MM.1S (cell line): ENCODE data around the gene COA8.

ENCODE experiments used
- DNase-seq: peaks from one replicate; pipeline ENCODE4 v3.0.0-alpha.2; 2015
- H2AFZ ChIP-seq: fragments of 300-600 bp; sonication (generic); 2 replicates; pipeline ENCODE4 v1.6.0; 2016; ENCODE audit warnings: antibody characterized with exemption, low read length
- H3F3A ChIP-seq: fragments of 300-600 bp; sonication (generic); 2 replicates; pipeline ENCODE4 v1.6.1; 2016; ENCODE audit warnings: mild to moderate bottlenecking, antibody characterized with exemption, low read length, moderate library complexity, mixed read lengths; ENCODE audit not compliant: insufficient read depth
- H3K27ac ChIP-seq: fragments of 300-600 bp; sonication (generic); 2 replicates; pipeline ENCODE4 v1.5.1; 2016; ENCODE audit warnings: mild to moderate bottlenecking, low read length
- H3K27me3 ChIP-seq: fragments of 300-600 bp; sonication (generic); replicated peaks from 2 replicates; pipeline ENCODE4 v1.6.0; 2016; ENCODE audit warnings: low read length; ENCODE audit not compliant: insufficient read depth
- H3K36me3 ChIP-seq: fragments of 300-600 bp; sonication (generic); replicated peaks from 2 replicates; pipeline ENCODE4 v1.6.1; 2016; ENCODE audit warnings: mild to moderate bottlenecking, low read length, mixed read lengths; ENCODE audit not compliant: insufficient read depth
- H3K4me1 ChIP-seq: fragments of 300-600 bp; sonication (generic); 2 replicates; pipeline ENCODE4 v1.6.1; 2016; ENCODE audit warnings: low read length, mixed read lengths
- H3K4me2 ChIP-seq: fragments of 300-600 bp; sonication (generic); 2 replicates; pipeline ENCODE4 v1.6.0; 2016; ENCODE audit warnings: low read depth, low read length
- H3K4me3 ChIP-seq: fragments of 300-600 bp; sonication (generic); 2 replicates; pipeline ENCODE4 v1.5.1; 2016; ENCODE audit warnings: low read length, mixed read lengths
- H3K79me2 ChIP-seq: fragments of 300-600 bp; sonication (generic); 2 replicates; pipeline ENCODE4 v1.6.1; 2016; ENCODE audit warnings: mixed run types, low read length, mixed read lengths
- H3K9ac ChIP-seq: fragments of 300-600 bp; sonication (generic); 2 replicates; pipeline ENCODE4 v1.6.1; 2016; ENCODE audit warnings: low read length, mixed read lengths
- H3K9me2 ChIP-seq: fragments of 300-600 bp; sonication (generic); replicated peaks from 2 replicates; pipeline ENCODE4 v1.6.1; 2016; ENCODE audit warnings: mild to moderate bottlenecking, low read length, mixed read lengths; ENCODE audit not compliant: insufficient read depth
- H3K9me3 ChIP-seq: fragments of 300-600 bp; sonication (generic); replicated peaks from 2 replicates; pipeline ENCODE4 v1.6.1; 2016; ENCODE audit warnings: mild to moderate bottlenecking, low read length, mixed read lengths; ENCODE audit not compliant: insufficient read depth
- H4K20me1 ChIP-seq: fragments of 300-600 bp; sonication (generic); 2 replicates; pipeline ENCODE4 v1.6.1; 2016; ENCODE audit warnings: mild to moderate bottlenecking, low read length, moderate library complexity, mixed read lengths; ENCODE audit not compliant: insufficient read depth
- EZH2 ChIP-seq: fragments of 300-600 bp; sonication (generic); optimal IDR thresholded peaks from 2 replicates; pipeline ENCODE3; 2017; ENCODE audit warnings: low read depth, mild to moderate bottlenecking, antibody characterized with exemption, low read length, mixed read lengths
- EZH2phosphoT487 ChIP-seq: fragments of 300-600 bp; sonication (generic); IDR thresholded peaks from 2 replicates; pipeline ENCODE4 v1.6.1; 2018; ENCODE audit warnings: antibody characterized with exemption, low read length
- TF ChIP-seq, protein P1 (sequence below): fragments of 300-600 bp; sonication (generic); IDR thresholded peaks from 2 replicates; pipeline ENCODE4 v1.5.1; 2016; ENCODE audit warnings: antibody characterized with exemption, low read length, mixed read lengths

COA8 gene

DNA sequence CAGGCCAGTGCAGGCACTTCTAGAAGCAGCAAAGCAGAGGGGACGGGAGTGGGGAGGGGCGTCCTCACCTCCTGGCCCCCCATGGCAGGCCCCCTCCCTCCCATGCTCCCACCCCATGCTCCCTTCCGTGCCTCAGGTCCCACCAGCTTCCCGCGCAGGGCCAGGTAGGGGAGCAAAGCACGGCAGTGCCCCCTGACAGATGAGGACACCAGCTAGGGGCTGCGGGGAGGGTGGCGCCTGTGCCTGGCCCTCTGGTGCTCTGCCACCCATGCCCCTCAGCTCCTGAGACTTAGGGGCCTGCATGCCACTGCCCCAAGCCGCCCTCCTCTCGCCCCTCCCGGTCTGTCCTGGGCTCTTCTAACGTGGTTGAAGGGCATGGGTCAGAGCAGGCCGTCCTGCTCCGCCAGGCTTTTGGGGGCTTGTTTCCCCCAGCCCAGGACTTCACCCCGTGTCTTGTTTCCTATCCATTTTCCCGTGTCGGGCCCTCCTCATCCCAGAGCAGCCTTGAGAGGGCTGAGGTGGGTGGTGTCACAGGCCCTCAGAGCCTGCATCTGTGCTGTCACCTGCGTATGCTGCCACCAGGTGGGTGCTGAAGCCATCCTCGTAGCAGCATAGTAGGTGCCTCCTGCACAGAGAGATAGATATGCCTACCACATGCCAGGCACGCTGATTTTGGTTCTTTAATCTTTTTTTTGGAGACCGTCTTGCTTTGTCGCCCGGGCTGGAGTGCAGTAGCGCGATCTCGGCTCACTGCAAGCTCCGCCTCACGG lies 23.5 kb upstream of the COA8 start:
- no peaks in the 10 kb centered on the region for H3K4me1 ChIP-seq
- no peaks in the 10 kb centered on the region for H3K27me3 ChIP-seq
- no peak overlapping the region for H3K4me2 ChIP-seq

GRCh38 chr14:103540821-103541708 lies 21.7 kb upstream of the COA8 start:
- H3K9ac ChIP-seq = no peak overlapping the region

More for the DNA sequence above, 23.5 kb upstream of the COA8 start:
- no peak for DNase-seq
- Histone ChIP-seq H3K27ac (no peak overlapping the region), H3K9me2 (no peaks in the 10 kb centered on the region), H2AFZ (no peak overlapping the region), H3K79me2 (no peaks in the 10 kb centered on the region), H3K36me3 (no peaks in the 10 kb centered on the region), H3K9ac (no peak overlapping the region), H3K4me3 (no peak overlapping the region), H3F3A (no peaks in the 10 kb centered on the region), H3K9me3 (no peaks in the 10 kb centered on the region), H4K20me1 (no peaks in the 10 kb centered on the region)
- TF ChIP-seq, protein P1, sequence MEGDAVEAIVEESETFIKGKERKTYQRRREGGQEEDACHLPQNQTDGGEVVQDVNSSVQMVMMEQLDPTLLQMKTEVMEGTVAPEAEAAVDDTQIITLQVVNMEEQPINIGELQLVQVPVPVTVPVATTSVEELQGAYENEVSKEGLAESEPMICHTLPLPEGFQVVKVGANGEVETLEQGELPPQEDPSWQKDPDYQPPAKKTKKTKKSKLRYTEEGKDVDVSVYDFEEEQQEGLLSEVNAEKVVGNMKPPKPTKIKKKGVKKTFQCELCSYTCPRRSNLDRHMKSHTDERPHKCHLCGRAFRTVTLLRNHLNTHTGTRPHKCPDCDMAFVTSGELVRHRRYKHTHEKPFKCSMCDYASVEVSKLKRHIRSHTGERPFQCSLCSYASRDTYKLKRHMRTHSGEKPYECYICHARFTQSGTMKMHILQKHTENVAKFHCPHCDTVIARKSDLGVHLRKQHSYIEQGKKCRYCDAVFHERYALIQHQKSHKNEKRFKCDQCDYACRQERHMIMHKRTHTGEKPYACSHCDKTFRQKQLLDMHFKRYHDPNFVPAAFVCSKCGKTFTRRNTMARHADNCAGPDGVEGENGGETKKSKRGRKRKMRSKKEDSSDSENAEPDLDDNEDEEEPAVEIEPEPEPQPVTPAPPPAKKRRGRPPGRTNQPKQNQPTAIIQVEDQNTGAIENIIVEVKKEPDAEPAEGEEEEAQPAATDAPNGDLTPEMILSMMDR = no peak
- TF ChIP-seq EZH2phosphoT487 = no peak

DNA sequence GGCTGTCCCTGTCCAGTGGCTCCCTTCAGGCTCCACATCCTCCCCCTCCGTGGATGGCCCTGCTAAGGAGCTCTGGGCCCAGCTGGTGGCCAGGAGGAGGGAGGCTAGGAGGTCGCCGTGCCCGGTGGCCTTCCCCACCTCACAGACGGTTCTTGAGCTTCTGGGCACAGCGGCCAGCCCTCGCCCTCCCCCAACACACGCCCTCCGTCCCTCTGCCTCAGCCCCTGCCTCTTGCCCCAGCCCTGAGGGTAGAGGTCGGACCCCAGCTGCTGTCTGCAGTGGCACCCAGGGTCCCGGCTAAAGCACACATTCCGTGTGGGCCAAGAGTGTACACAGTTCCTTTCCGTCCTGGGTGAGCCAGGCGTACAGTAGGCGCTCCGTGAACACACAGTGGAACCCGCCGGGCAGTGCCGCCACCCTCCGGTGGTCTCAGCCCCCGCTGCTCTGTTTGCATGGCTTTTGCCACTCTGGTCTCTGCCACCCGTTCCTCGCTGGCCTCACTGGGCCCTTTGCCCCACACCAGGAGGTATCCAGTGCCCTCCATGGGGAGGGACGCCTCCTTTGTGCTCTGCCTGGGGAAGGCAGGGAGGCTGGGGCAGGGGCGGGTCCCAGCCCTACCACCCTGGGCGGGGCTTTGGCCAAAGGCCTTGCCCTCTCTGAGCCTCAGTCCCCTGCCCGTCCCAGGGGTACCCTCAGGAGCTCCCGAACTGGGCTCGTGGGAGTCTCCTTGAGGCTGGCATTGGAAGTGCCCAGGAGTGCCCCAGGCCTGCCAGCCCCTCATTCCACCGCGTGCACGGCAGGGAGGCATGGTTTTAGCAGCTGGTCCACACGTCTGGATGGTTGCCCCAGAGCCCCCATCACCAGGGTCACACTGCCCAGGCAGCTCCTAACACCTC lies 20.8 kb upstream of the COA8 start:
- H3K4me2 ChIP-seq = no peak overlapping the region
- TF ChIP-seq EZH2 (no peak), EZH2phosphoT487 (no peak)
- TF ChIP-seq, protein P1 = no peak
- no peaks in the 10 kb centered on the region for H4K20me1 ChIP-seq
- H3K9me3 ChIP-seq = no peaks in the 10 kb centered on the region
- H3K79me2 ChIP-seq = no peaks in the 10 kb centered on the region
- H3K9me2 ChIP-seq = no peaks in the 10 kb centered on the region
- no peak overlapping the region for H2AFZ ChIP-seq
- H3K27ac ChIP-seq = no peak overlapping the region
- no peak for DNase-seq
- no peaks in the 10 kb centered on the region for H3F3A ChIP-seq
- H3K36me3 ChIP-seq = no peaks in the 10 kb centered on the region
- H3K4me1 ChIP-seq = no peaks in the 10 kb centered on the region
- H3K4me3 ChIP-seq = no peak overlapping the region
- no peak overlapping the region for H3K9ac ChIP-seq
- H3K27me3 ChIP-seq = no peaks in the 10 kb centered on the region

More at GRCh38 chr14:103540821-103541708, 21.7 kb upstream of the COA8 start:
- H3K4me1 ChIP-seq = no peaks in the 10 kb centered on the region
- no peak overlapping the region for H3K27ac ChIP-seq
- no peaks in the 10 kb centered on the region for H3K79me2 ChIP-seq
- no peak overlapping the region for H3K4me2 ChIP-seq
- H3K36me3 ChIP-seq = no peaks in the 10 kb centered on the region
- H3K4me3 ChIP-seq = no peak overlapping the region
- H4K20me1 ChIP-seq = no peaks in the 10 kb centered on the region
- DNase-seq = no peak
- H3F3A ChIP-seq = no peaks in the 10 kb centered on the region
- no peak overlapping the region for H2AFZ ChIP-seq
- H3K27me3 ChIP-seq = no peaks in the 10 kb centered on the region
- no peaks in the 10 kb centered on the region for H3K9me2 ChIP-seq
- no peaks in the 10 kb centered on the region for H3K9me3 ChIP-seq
- TF ChIP-seq, protein P1 = no peak
- TF ChIP-seq EZH2phosphoT487 (no peak), EZH2 (no peak)
